ENCODE measurements around the gene ATP13A3.

Gene ATP13A3

DNA sequence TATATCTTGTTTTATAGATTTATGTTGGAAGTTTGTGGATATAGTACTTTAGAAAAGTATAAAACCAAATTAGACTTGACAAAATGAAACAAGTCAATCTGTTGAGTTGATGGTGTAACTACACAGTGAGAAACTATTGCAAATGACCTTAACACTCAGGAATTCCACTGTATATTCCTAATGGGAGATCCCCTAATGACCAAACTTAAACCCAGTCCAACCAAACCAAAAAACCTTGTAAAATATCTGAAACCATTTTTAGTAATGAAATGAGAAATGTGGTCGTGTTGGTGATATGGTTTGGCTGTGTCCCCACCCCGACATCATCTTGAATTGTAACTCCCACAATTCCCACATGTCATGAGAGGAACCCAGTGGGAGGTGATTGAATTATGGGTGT lies 31.9 kb upstream of the ATP13A3 start:
- POLR2A ChIA-PET = no interaction called here
- CTCF ChIA-PET = no interaction called here
- TF ChIP-seq SP1 (IDR thresholded peaks at IDR 0.05) (no peak), LEF1 (IDR thresholded peaks at IDR 0.05; ENCODE audit: borderline replicate concordance) (no peak), ARNT (IDR thresholded peaks at IDR 0.05) (no peak), BHLHE40 (IDR thresholded peaks at IDR 0.05; ENCODE audit: borderline replicate concordance) (no peak), FOXM1 (IDR thresholded peaks at IDR 0.05; ENCODE audit: borderline replicate concordance) (no peak), ELF4 (IDR thresholded peaks at IDR 0.05) (no peak), FOXA1 (IDR thresholded peaks at IDR 0.05) (no peak), HDGF (IDR thresholded peaks at IDR 0.05; ENCODE audit: borderline replicate concordance) (no peak), FOXK2 (IDR thresholded peaks at IDR 0.05) (no peak), TARDBP (IDR thresholded peaks at IDR 0.05) (no peak), NFRKB (IDR thresholded peaks at IDR 0.05) (no peak), CTBP1 (IDR thresholded peaks at IDR 0.05; ENCODE audit: borderline replicate concordance) (no peak), L3MBTL2 (conservative IDR thresholded peaks at IDR 0.05) (no peak), ZNF384 (IDR thresholded peaks at IDR 0.05) (no peak), SUZ12 (IDR thresholded peaks at IDR 0.05) (no peak)
- TF ChIP-seq, protein P1, sequence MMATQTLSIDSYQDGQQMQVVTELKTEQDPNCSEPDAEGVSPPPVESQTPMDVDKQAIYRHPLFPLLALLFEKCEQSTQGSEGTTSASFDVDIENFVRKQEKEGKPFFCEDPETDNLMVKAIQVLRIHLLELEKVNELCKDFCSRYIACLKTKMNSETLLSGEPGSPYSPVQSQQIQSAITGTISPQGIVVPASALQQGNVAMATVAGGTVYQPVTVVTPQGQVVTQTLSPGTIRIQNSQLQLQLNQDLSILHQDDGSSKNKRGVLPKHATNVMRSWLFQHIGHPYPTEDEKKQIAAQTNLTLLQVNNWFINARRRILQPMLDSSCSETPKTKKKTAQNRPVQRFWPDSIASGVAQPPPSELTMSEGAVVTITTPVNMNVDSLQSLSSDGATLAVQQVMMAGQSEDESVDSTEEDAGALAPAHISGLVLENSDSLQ (IDR thresholded peaks at IDR 0.05) = no peak
- DNase-seq (ENCODE audit: extremely low spot score) = no peak

DNA sequence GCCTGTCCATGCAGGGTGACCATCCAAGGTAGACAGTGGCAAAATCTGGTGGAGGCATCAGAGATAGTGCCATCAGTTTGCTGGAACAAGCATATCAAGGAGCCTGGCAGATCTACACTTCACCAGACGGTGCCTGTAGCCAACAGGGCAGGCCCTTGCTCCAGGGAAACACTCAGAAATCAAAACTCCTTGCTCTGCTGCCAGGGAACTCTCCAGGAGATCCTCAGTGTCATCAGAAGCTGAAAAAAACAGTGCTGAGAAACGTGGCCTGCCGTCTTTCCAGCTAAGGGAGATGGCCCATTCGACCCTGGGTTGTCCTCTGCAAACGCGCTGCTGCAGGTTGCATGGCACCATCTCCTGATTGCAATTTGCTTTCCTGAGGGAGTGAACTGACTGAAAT lies 30.5 kb upstream of the ATP13A3 start:
- POLR2A ChIA-PET = no interaction called here
- TF ChIP-seq, protein P1 (IDR thresholded peaks at IDR 0.05) = no peak
- no peak for TF ChIP-seq FOXK2 (IDR thresholded peaks at IDR 0.05)
- TF ChIP-seq FOXA1 (IDR thresholded peaks at IDR 0.05) = no peak
- TF ChIP-seq FOXM1 (IDR thresholded peaks at IDR 0.05; ENCODE audit: borderline replicate concordance) = no peak
- TF ChIP-seq NFRKB (IDR thresholded peaks at IDR 0.05) = no peak
- TF ChIP-seq TARDBP (IDR thresholded peaks at IDR 0.05) = no peak
- no peak for TF ChIP-seq L3MBTL2 (conservative IDR thresholded peaks at IDR 0.05)
- TF ChIP-seq ELF4 (IDR thresholded peaks at IDR 0.05) = no peak
- no peak for TF ChIP-seq ZNF384 (IDR thresholded peaks at IDR 0.05)
- no peak for TF ChIP-seq HDGF (IDR thresholded peaks at IDR 0.05; ENCODE audit: borderline replicate concordance)
- no peak for TF ChIP-seq BHLHE40 (IDR thresholded peaks at IDR 0.05; ENCODE audit: borderline replicate concordance)
- TF ChIP-seq CTBP1 (IDR thresholded peaks at IDR 0.05; ENCODE audit: borderline replicate concordance) = no peak
- TF ChIP-seq SUZ12 (IDR thresholded peaks at IDR 0.05) = no peak
- TF ChIP-seq SP1 (IDR thresholded peaks at IDR 0.05) = no peak
- TF ChIP-seq ARNT (IDR thresholded peaks at IDR 0.05) = no peak
- no peak for TF ChIP-seq LEF1 (IDR thresholded peaks at IDR 0.05; ENCODE audit: borderline replicate concordance)
- CTCF ChIA-PET = no interaction called here
- no peak for DNase-seq (ENCODE audit: extremely low spot score)

DNA sequence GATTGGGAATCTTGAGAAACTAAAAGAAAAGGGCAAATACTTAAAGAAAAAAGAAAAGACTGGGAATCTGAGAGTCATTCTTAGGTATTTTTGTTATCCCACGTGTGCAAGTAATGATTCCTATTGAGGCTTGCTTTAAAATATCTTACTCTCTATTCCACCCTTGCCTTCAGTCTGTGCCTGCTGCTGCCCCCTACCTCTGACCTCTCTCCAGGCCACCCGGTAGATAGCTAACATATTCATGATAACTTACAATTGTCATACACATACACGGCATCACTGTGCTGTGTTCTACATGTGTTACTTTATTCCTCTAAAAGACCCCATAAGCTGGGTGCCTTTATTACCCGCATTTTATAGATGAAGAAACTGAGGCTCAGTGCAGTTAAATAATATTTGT lies 27.8 kb upstream of the ATP13A3 start:
- CTCF ChIA-PET = interaction anchor here (0.5 to 0.6 kb wide), 2 partner anchors 28 to 756 kb away, joined by 3 read pairs; partner anchors contain the start of gene ATP13A3
- TF ChIP-seq ZNF384 (IDR thresholded peaks at IDR 0.05) = no peak
- no peak for TF ChIP-seq L3MBTL2 (conservative IDR thresholded peaks at IDR 0.05)
- TF ChIP-seq, protein P1 (IDR thresholded peaks at IDR 0.05) = no peak
- no peak for TF ChIP-seq CTBP1 (IDR thresholded peaks at IDR 0.05; ENCODE audit: borderline replicate concordance)
- no peak for TF ChIP-seq BHLHE40 (IDR thresholded peaks at IDR 0.05; ENCODE audit: borderline replicate concordance)
- no peak for TF ChIP-seq LEF1 (IDR thresholded peaks at IDR 0.05; ENCODE audit: borderline replicate concordance)
- no peak for TF ChIP-seq FOXM1 (IDR thresholded peaks at IDR 0.05; ENCODE audit: borderline replicate concordance)
- no peak for TF ChIP-seq SUZ12 (IDR thresholded peaks at IDR 0.05)
- no peak for TF ChIP-seq ARNT (IDR thresholded peaks at IDR 0.05)
- TF ChIP-seq ELF4 (IDR thresholded peaks at IDR 0.05) = no peak
- TF ChIP-seq NFRKB (IDR thresholded peaks at IDR 0.05) = no peak
- no peak for TF ChIP-seq FOXK2 (IDR thresholded peaks at IDR 0.05)
- no peak for TF ChIP-seq SP1 (IDR thresholded peaks at IDR 0.05)
- TF ChIP-seq HDGF (IDR thresholded peaks at IDR 0.05; ENCODE audit: borderline replicate concordance) = no peak
- no peak for DNase-seq (ENCODE audit: extremely low spot score)
- POLR2A ChIA-PET = no interaction called here

DNA sequence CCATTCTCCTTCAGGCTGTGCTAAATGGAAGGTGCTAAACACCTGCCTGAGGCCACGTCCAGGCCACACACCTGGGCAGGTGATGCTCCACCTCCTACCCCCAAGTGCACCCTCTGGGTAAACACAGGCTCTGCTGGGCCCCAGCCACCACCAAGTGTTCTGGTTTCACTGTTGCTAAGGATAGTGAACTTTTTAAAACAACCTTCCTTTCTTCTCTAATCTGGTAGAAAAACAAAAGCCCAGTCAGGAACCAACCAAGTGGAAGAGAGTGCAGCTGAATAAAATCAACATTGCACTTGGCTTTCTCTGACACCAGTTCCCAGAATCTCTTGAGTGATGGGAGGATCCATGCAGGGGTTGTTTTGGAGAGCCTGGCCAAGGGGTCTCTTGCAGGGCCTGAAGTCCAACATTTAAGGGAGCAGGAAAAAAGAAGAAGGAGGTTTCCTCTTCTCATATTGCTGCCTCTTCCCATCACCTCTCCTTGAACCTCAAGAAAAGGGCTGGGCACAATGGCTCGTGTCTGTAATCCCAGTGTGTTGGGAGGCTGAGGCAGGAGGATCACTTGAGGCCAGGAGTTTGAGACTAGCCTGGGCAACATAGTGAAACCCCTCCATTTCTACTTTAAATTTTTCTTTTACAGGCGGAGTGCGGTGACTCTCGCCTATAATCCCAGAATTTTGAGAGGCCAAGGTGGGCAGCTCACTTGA lies 26.2 kb upstream of the ATP13A3 start:
- DNase-seq (ENCODE audit: extremely low spot score) = no peak
- CTCF ChIA-PET = no interaction called here
- TF ChIP-seq BHLHE40 (IDR thresholded peaks at IDR 0.05; ENCODE audit: borderline replicate concordance) = no peak
- no peak for TF ChIP-seq ARNT (IDR thresholded peaks at IDR 0.05)
- TF ChIP-seq SUZ12 (IDR thresholded peaks at IDR 0.05) = no peak
- no peak for TF ChIP-seq HDGF (IDR thresholded peaks at IDR 0.05; ENCODE audit: borderline replicate concordance)
- TF ChIP-seq TARDBP (IDR thresholded peaks at IDR 0.05) = no peak
- POLR2A ChIA-PET = no interaction called here

DNA sequence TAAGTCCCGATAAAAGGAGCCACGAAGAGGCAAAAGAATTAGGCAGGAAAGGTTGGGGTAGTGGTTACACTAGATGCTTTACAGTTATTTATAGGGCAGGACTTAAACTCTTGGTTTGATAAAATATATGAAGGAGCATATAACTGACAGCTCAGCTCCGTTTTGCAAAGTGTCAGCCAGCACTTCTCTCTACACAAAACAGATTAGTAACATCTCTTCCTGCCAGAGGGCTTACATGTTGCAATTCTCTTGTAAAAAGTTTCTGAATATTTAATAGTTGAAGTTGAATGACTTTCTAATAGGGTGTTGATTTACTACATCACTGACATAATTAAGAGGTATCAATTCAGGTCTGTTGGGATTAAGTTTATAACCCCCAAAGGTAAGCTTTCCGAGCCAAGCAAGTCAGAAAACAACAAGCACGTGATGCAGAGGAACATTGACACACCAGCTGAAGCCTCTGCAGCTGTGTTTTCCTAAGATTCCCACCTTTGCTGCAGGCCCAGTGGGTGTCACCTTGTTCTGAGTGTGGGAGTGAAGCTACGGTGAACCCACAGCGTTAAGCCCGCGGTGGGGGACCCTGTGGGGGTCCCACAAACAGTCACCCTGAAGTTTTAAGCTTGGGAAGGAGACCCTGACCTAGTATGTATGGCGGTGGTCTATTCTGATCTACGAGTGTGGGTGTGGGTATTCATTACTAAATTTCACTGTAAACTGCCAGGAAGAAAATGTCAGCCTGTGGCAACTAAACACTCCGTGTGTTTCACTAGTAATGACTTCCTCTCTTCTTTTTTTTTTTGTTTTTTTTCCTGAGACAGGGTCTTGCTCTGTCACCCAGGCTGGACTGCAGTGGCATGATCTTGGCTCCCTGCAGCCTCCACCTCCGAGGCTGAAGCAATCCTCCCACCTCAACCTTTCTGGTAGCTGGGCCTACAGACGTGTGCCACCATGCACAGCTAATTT lies 22.0 kb upstream of the ATP13A3 start:
- POLR2A ChIA-PET = no interaction called here
- no peak for TF ChIP-seq LEF1 (IDR thresholded peaks at IDR 0.05; ENCODE audit: borderline replicate concordance)
- no peak for TF ChIP-seq FOXK2 (IDR thresholded peaks at IDR 0.05)
- no peak for TF ChIP-seq SP1 (IDR thresholded peaks at IDR 0.05)
- TF ChIP-seq FOXA1 (IDR thresholded peaks at IDR 0.05) = no peak
- no peak for DNase-seq (ENCODE audit: extremely low spot score)
- CTCF ChIA-PET = no interaction called here

Measured in HEK293T (cell line).